HepG2 (cell line): ENCODE results near the gene FRMD4A. TPM values are rescaled to one million over a fixed set of nuclear protein-coding genes. Genes with fewer than 3 reads are reported as not detected.

Source experiments
- ATAC-seq: fragments of 200-7000 bp; cut with Tn5 transposase; 3 replicates; pipeline ENCODE4 v1.9.1; 2020; ENCODE audit warnings: mild to moderate bottlenecking, moderate library complexity
- BruUV-seq: library from RNA; stranded (reverse); fragments of 400-500 nt; replicated peaks from 2 replicates; lab custom pipeline; 2021; lab: Mats Ljungman, UMichigan
- CTCF ChIA-PET: fragments of 300-600 bp; formaldehyde crosslinking; extraction: SDS; loops from one replicate; lab custom pipeline; 2021; ENCODE audit warnings: low total read pairs, inconsistent platforms, low intra/inter-chr PET ratio; lab: Yijun Ruan, JAX
- POLR2A ChIA-PET: fragments of 350-600 bp; sonication (Branson Sonifier 250); formaldehyde crosslinking; loops from one replicate; lab custom pipeline; 2020; ENCODE audit warnings: antibody characterized with exemption, inconsistent platforms; lab: Yijun Ruan, JAX
- DNase-seq: peaks from one replicate; pipeline ENCODE4 v3.0.0-alpha.2; 2015; ENCODE audit warnings: low spot score
- FAIRE-seq: peaks from 3 replicates; lab custom pipeline; 2011; peaks lifted over from hg19 to GRCh38; lab: Jason Lieb, UNC
- H2AFZ ChIP-seq: one replicate; pipeline ENCODE4 v1.6.1; 2011; ENCODE audit warnings: low read length, inconsistent platforms
- H3K27ac ChIP-seq: fragments of 300-600 bp; 3 replicates; pipeline ENCODE4 v1.8.0; 2011; ENCODE audit warnings: mixed run types, mild to moderate bottlenecking, mixed read lengths, low read length, inconsistent platforms; ENCODE audit not compliant: insufficient read depth; ENCODE audit errors: extremely low read length
- H3K27me3 ChIP-seq, 2 experiments: fragments of 200-600 bp in 1 of 2; 2 replicates in 1 of 2; 3 replicates in 1 of 2; pipeline versions ENCODE4 v1.6.0 to v1.8.0; 2011; ENCODE audit warnings: low read length in 2 of 2, mild to moderate bottlenecking in 2 of 2, moderate library complexity in 2 of 2, inconsistent platforms in 1 of 2; ENCODE audit not compliant: insufficient read depth in 2 of 2, control insufficient read depth in 1 of 2
- H3K36me3 ChIP-seq, 2 experiments: fragments of 200-600 bp in 1 of 2; replicated peaks in 1 of 2; 2 replicates in 1 of 2; 3 replicates in 1 of 2; pipeline versions ENCODE4 v1.5.1 to v1.8.0; 2011; ENCODE audit warnings: low read length in 2 of 2, inconsistent platforms in 1 of 2; ENCODE audit not compliant: insufficient read depth in 2 of 2, control insufficient read depth in 1 of 2
- H3K4me1 ChIP-seq: 2 replicates; pipeline ENCODE4 v1.5.1; 2012; ENCODE audit warnings: low read length, inconsistent platforms; ENCODE audit not compliant: insufficient read depth
- H3K4me2 ChIP-seq: 2 replicates; pipeline ENCODE4 v1.6.0; 2011; ENCODE audit warnings: low read depth, low read length, inconsistent platforms
- H3K4me3 ChIP-seq, 3 experiments: fragments of 200-600 bp in 1 of 3; sonication (generic), shearing (Covaris generic) in 1 of 3; replicated peaks in 1 of 3; 2 replicates each; pipeline ENCODE4 v1.5.1; 2011 to 2016; ENCODE audit warnings: low read length in 3 of 3, inconsistent platforms in 2 of 3, low read depth in 2 of 3, mild to moderate bottlenecking in 2 of 3, control low read depth in 1 of 3, mixed read lengths in 1 of 3; ENCODE audit not compliant: insufficient read depth in 1 of 3
- H3K79me2 ChIP-seq: one replicate; pipeline ENCODE4 v1.6.1; 2011; ENCODE audit warnings: low read length, inconsistent platforms; ENCODE audit not compliant: insufficient read depth
- H3K9ac ChIP-seq: 2 replicates; pipeline ENCODE4 v1.6.0; 2011; ENCODE audit warnings: mild to moderate bottlenecking, low read depth, low read length, inconsistent platforms; ENCODE audit not compliant: insufficient read depth
- H3K9me3 ChIP-seq: 2 replicates; pipeline ENCODE4 v1.5.1; 2012; ENCODE audit warnings: mild to moderate bottlenecking, low read length
- H4K20me1 ChIP-seq: 2 replicates; pipeline ENCODE4 v1.6.0; 2011; ENCODE audit warnings: inconsistent platforms, mild to moderate bottlenecking, low read length, moderate library complexity; ENCODE audit not compliant: insufficient read depth
- NBN ChIP-seq: fragments of 450-650 bp; conservative IDR thresholded peaks from 2 replicates; pipeline ENCODE4 v1.6.1; 2017
- PCBP1 ChIP-seq: fragments of 200-400 bp; formaldehyde crosslinking; IDR thresholded peaks from 2 replicates; pipeline ENCODE4 v1.6.1; 2017; ENCODE audit warnings: mild to moderate bottlenecking, low read depth, low read length, borderline replicate concordance
- SCMH1 ChIP-seq: sonication (generic); formaldehyde crosslinking; IDR thresholded peaks from 2 replicates; pipeline ENCODE4 v1.9.0; 2021; ENCODE audit warnings: missing genetic modification reagents, mild to moderate bottlenecking, borderline replicate concordance
- SMARCC2 ChIP-seq: fragments of 450-650 bp; IDR thresholded peaks from 2 replicates; pipeline ENCODE4 v1.6.1; 2017; ENCODE audit warnings: antibody characterized with exemption, mild to moderate bottlenecking
- THYN1 ChIP-seq: sonication (generic); formaldehyde crosslinking; IDR thresholded peaks from 2 replicates; pipeline ENCODE4 v1.8.1; 2023; ENCODE audit warnings: low read depth, mild to moderate bottlenecking, moderate library complexity, missing genetic modification reagents, borderline replicate concordance
- ZMYM2 ChIP-seq: sonication (generic); formaldehyde crosslinking; IDR thresholded peaks from 2 replicates; pipeline ENCODE4 v1.8.0; 2022; ENCODE audit warnings: mild to moderate bottlenecking, missing genetic modification reagents
- ZNF292 ChIP-seq: sonication (generic); formaldehyde crosslinking; IDR thresholded peaks from 2 replicates; pipeline ENCODE4 v1.8.1; 2022; ENCODE audit warnings: mild to moderate bottlenecking, low read depth, missing genetic modification reagents, borderline replicate concordance
- ZNF619 ChIP-seq: sonication (generic); formaldehyde crosslinking; IDR thresholded peaks from 2 replicates; pipeline ENCODE4 v1.4.0; 2020; ENCODE audit warnings: mild to moderate bottlenecking, missing genetic modification reagents
- WGBS: methylation state at CpG from one replicate; pipeline ENCODE4 v1.1.6; 2017; ENCODE audit warnings: low lambda C conversion rate; 5-methylcytosine and 5-hydroxymethylcytosine counted together
- in situ Hi-C: cut with HindIII; loops from 2 replicates; pipeline ENCODE4 v1.10.0; 2017; ENCODE audit warnings: low pct_unique_long_range_greater_than_20kb; ENCODE audit not compliant: extremely low pct_ligation_motif_present
- intact Hi-C: fragments of 100-400 bp; cut with micrococcal nuclease; formaldehyde crosslinking; loops from one replicate; pipeline ENCODE4 v1.10.0; 2022; ENCODE audit not compliant: unreplicated experiment
- polyA plus RNA-seq, 8 experiments: library from polyadenylated mRNA; depleted of rRNA in 3 of 8; stranded (reverse) in 7 of 8; unstranded in 1 of 8; fragments of >200 nt; fragmentation: Illumina TruSeq in 4 of 8; extraction: Trizol in 4 of 8; gene quantifications; 2 replicates each; pipeline versions ENCODE4 v1.2.1 to v1.2.3, GENCODE V29; 2011 to 2016; ENCODE audit warnings: low read depth in 4 of 8, missing spikeins in 1 of 8, mixed read lengths in 1 of 8; ENCODE audit not compliant: insufficient read depth in 1 of 8
- total RNA-seq, 5 experiments: library from RNA; depleted of rRNA; stranded (reverse); fragments of >200 nt; fragmentation: Illumina TruSeq; extraction: Trizol; gene quantifications; 2 replicates each; pipeline ENCODE4 v1.2.3, GENCODE V29; 2016; ENCODE audit warnings: low read depth in 1 of 5
- TF ChIP-seq, protein P1 (sequence below): sonication (generic); formaldehyde crosslinking; IDR thresholded peaks from 2 replicates; pipeline ENCODE4 v1.4.0; 2020; ENCODE audit warnings: mild to moderate bottlenecking, low read depth, missing genetic modification reagents

The FRMD4A gene
- total and polyA plus RNA-seq, 2 of the 13 experiments (the other 11 are each of a cell fraction or from before 2014, with no cell fraction given) = 0.09 to 0.26 TPM

DNA sequence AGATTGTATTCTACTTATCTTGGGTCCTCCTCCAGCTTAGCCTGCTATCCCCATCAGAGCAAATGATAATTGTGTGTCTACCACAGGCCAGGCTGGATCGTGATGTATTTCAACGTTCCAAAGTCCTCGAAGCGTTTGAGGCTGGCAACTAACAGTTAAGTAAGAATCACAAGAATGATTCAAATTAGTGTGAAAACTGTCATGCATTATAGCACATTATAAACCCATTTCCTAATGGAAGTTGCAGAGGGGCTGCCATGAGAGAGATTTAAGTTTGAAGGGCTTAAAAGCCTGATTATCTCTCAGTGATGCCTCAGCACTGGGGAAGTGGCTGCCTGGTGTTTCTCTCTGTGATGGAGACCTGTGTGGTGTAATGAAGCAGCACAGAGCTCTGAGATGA, 119.1 kb downstream of the FRMD4A start:
- no peak overlapping the region for H3K4me2 ChIP-seq
- no peak overlapping the region for H3K9ac ChIP-seq
- POLR2A ChIA-PET = no interaction called here
- ATAC-seq (no peak), FAIRE-seq (no peak), DNase-seq (no peak)
- 8% methylated on average over 4 of the region's 4 CpGs for WGBS
- no peaks in the 10 kb centered on the region for H3K9me3 ChIP-seq
- no peaks in the 10 kb centered on the region for H4K20me1 ChIP-seq
- no peaks in the 10 kb centered on the region for H3K36me3 ChIP-seq
- CTCF ChIA-PET = no interaction called here
- no peaks in the 10 kb centered on the region for H3K79me2 ChIP-seq
- H3K27me3 ChIP-seq = peaks cover 0 to 6% of the 10 kb centered on the region in 2 experiments; a peak in 2 of 5 replicates
- H3K27ac ChIP-seq = no peak overlapping the region
- intact Hi-C loops = no loop called here
- no peak overlapping the region for H2AFZ ChIP-seq
- TF ChIP-seq ZNF619 (no peak), NBN (no peak), THYN1 (CRISPR knock-in tag) (no peak), SMARCC2 (no peak), SCMH1 (no peak)
- in situ Hi-C loops = no loop called here
- H3K4me3 ChIP-seq = no peak overlapping the region
- no peaks in the 10 kb centered on the region for H3K4me1 ChIP-seq
- no TSS peak for BruUV-seq

DNA sequence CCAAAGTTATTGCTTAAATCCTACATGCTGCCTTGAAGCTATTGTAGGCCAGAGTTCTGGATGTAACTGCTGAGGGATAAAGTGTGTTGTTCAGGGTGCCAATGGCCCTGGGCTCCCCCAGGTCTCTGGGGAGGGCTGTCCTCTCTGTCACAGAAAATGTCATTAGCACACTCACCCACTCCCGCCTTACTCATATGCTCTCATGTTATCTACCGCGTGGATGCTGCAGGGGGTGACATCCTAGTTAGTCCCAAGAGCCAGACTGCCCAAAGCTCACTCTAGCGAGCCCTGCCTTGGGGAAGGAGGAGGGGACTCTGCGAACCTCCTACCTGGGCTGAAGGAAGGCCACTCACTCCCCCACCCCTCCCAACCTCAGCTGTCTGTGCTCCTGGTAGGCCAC, 122.5 kb downstream of the FRMD4A start:
- POLR2A ChIA-PET = no interaction called here
- in situ Hi-C loops = no loop called here
- Histone ChIP-seq H4K20me1 (no peaks in the 10 kb centered on the region), H3K36me3 (no peaks in the 10 kb centered on the region), H3K79me2 (no peaks in the 10 kb centered on the region), H3K27ac (no peak overlapping the region), H3K4me2 (no peak overlapping the region), H3K9me3 (no peaks in the 10 kb centered on the region), H3K27me3 (no peaks in the 10 kb centered on the region), H2AFZ (no peak overlapping the region), H3K4me1 (no peaks in the 10 kb centered on the region), H3K9ac (no peak overlapping the region), H3K4me3 (no peak overlapping the region)
- no TSS peak for BruUV-seq
- TF ChIP-seq ZMYM2 (CRISPR knock-in tag) (no peak), PCBP1 (no peak), ZNF292 (CRISPR knock-in tag) (no peak)
- TF ChIP-seq, protein P1, sequence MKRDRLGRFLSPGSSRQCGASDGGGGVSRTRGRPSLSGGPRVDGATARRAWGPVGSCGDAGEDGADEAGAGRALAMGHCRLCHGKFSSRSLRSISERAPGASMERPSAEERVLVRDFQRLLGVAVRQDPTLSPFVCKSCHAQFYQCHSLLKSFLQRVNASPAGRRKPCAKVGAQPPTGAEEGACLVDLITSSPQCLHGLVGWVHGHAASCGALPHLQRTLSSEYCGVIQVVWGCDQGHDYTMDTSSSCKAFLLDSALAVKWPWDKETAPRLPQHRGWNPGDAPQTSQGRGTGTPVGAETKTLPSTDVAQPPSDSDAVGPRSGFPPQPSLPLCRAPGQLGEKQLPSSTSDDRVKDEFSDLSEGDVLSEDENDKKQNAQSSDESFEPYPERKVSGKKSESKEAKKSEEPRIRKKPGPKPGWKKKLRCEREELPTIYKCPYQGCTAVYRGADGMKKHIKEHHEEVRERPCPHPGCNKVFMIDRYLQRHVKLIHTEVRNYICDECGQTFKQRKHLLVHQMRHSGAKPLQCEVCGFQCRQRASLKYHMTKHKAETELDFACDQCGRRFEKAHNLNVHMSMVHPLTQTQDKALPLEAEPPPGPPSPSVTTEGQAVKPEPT (CRISPR knock-in tag) = no peak
- intact Hi-C loops = no loop called here
- DNase-seq (no peak), FAIRE-seq (no peak), ATAC-seq (no peak)
- 21% methylated on average over 4 of the region's 5 CpGs for whole genome bisulfite sequencing
- CTCF ChIA-PET = no interaction called here
